ENCODE measurements around the gene LIPC. TPM values are rescaled to one million over a fixed set of nuclear protein-coding genes. Genes with fewer than 3 reads are reported as not detected.

Gene LIPC
- total and polyA plus RNA-seq, 2 donors (not counting 3 experiments of a cell fraction or from before 2014, with no cell fraction given): not detected

DNA sequence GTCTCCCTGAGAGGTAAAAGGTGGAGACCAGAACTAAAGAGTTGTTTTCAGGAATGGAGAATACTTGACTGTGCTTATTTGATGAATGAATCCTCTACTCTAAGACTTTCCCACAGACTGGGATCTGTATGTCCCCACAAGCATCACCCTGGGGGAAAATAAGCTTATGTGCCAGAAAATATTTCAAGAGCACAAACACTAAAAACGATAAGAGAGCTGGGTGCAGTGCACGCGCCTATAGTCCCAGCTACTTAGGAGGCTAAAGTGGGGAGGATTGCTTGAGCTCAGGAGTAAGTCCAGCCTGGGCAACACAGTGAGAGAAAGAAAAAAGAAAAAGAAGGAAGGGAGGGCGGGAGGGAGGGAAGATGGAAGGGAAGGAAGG, 167.0 kb downstream of the LIPC start:
- Histone ChIP-seq H3K9me1 (replicated peaks; ENCODE audit: control insufficient read depth, extremely low read depth, insufficient read depth, low read length) (no peaks in the 10 kb centered on the region), H3K4me3 (replicated peaks in 1 of 3; ENCODE audit: insufficient read depth in 1 of 3, low read depth in 1 of 3, low read length in 3 of 3) (no peak overlapping the region), H3K4me1 (ENCODE audit: control insufficient read depth, extremely low read depth, insufficient read depth, low read length) (no peaks in the 10 kb centered on the region), H3K79me2 (ENCODE audit: control insufficient read depth, insufficient read depth, low read length) (no peaks in the 10 kb centered on the region), H4K20me1 (replicated peaks; ENCODE audit: control insufficient read depth, extremely low read depth, insufficient read depth, low read length) (no peaks in the 10 kb centered on the region), H2AFZ (ENCODE audit: low read depth, low read length) (no peak overlapping the region), H3K36me3 (ENCODE audit: control insufficient read depth in 2 of 2, extremely low read depth in 1 of 2, insufficient read depth in 2 of 2, low read length in 2 of 2) (peaks cover 0 to 7% of the 10 kb centered on the region in 2 experiments), H3K27ac (ENCODE audit: insufficient read depth, low read depth, low read length) (no peak overlapping the region), H3K4me2 (ENCODE audit: insufficient read depth, low read length) (no peak overlapping the region), H3K9ac (replicated peaks; ENCODE audit: extremely low read depth, insufficient read depth, low read length) (no peak overlapping the region), H3K9me3 (replicated peaks; ENCODE audit: control insufficient read depth, insufficient read depth, low read length) (no peaks in the 10 kb centered on the region), H3K27me3 (ENCODE audit: control insufficient read depth in 2 of 2, insufficient read depth in 2 of 2, low read length in 2 of 2) (no peaks in the 10 kb centered on the region)
- no peak for FAIRE-seq
- dilution Hi-C loops (cut with MboI; ENCODE audit: extremely low pct_ligation_motif_present, low sequenced_read_pairs): no loop called here
- TF ChIP-seq POLR2AphosphoS5 (IDR thresholded peaks at IDR 0.05; ENCODE audit: insufficient read depth, low read depth, low read length) (no peak), MYC (IDR thresholded peaks at IDR 0.05; ENCODE audit: low read depth, low read length) (no peak), CTCF (IDR thresholded peaks at IDR 0.05; ENCODE audit: extremely low read depth in 1 of 2, insufficient read depth in 1 of 2, low read depth in 1 of 2, low read length in 2 of 2) (no peak), GATA2 (IDR thresholded peaks at IDR 0.05; ENCODE audit: insufficient read depth, insufficient read length, low read depth, low read length) (no peak), FOS (IDR thresholded peaks at IDR 0.05; ENCODE audit: borderline replicate concordance, insufficient read depth, low read length) (no peak), POLR2A (IDR thresholded peaks at IDR 0.05; ENCODE audit: low read depth, low read length) (no peak), EZH2 (IDR thresholded peaks at IDR 0.05; ENCODE audit: borderline replicate concordance, low read depth, low read length, severe bottlenecking) (no peak), JUN (IDR thresholded peaks at IDR 0.05; ENCODE audit: borderline replicate concordance, insufficient read depth, insufficient read length, low read depth) (no peak)
- TF ChIP-seq, protein P1, sequence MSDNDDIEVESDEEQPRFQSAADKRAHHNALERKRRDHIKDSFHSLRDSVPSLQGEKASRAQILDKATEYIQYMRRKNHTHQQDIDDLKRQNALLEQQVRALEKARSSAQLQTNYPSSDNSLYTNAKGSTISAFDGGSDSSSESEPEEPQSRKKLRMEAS (IDR thresholded peaks at IDR 0.05; ENCODE audit: insufficient read depth, insufficient read length): no peak
- ChIA-PET POLR2A (no interaction called here), CTCF (interaction anchor here (0.6 to 0.7 kb wide), 2 partner anchors 13 to 128 kb away, joined by 3 read pairs; no protein-coding TSS in a partner anchor)
- BruUV-seq (replicated peaks): no TSS peak
- intact Hi-C loops (cut with micrococcal nuclease): no loop called here
- no peak for DNase-seq (ENCODE audit: low read depth, low spot score)

Data from endothelial cell of umbilical vein (primary cell).